Caco-2 (cell line): Measurements from ENCODE around the gene GPC6. TPM values are rescaled to one million over a fixed set of nuclear protein-coding genes. Genes with fewer than 3 reads are reported as not detected.

ENCODE experiments used
- BruUV-seq: library from RNA; stranded (reverse); fragments of 400-500 nt; replicated peaks from 2 replicates; lab custom pipeline; 2021; lab: Mats Ljungman, UMichigan
- CTCF ChIA-PET: fragments of 300-600 bp; sonication (Branson Sonifier 250); formaldehyde crosslinking; loops from one replicate; lab custom pipeline; 2022; ENCODE audit warnings: antibody characterized with exemption; lab: Charles Lee
- POLR2A ChIA-PET: fragments of 300-600 bp; sonication (Branson Sonifier 250); formaldehyde crosslinking; loops from one replicate; lab custom pipeline; 2022; ENCODE audit warnings: antibody characterized with exemption; lab: Charles Lee
- DNase-seq, 2 experiments: peaks; one replicate each; pipeline versions ENCODE4 v3.0.0 to v3.0.0-alpha.2; 2020 to 2022
- H3K27me3 ChIP-seq: replicated peaks from 2 replicates; pipeline ENCODE4 v1.6.0; 2011; ENCODE audit warnings: low read length; ENCODE audit not compliant: control insufficient read depth, insufficient read depth
- H3K36me3 ChIP-seq: 2 replicates; pipeline ENCODE4 v1.5.1; 2011; ENCODE audit warnings: low read length; ENCODE audit not compliant: control insufficient read depth, insufficient read depth
- H3K4me1 ChIP-seq: fragments of 250-450 bp; sonication (Bioruptor Pico); 2 replicates; pipeline ENCODE4 v1.5.1; 2020; ENCODE audit warnings: mild to moderate bottlenecking
- H3K4me3 ChIP-seq: 2 replicates; pipeline ENCODE4 v1.5.1; 2011; ENCODE audit warnings: low read depth, mild to moderate bottlenecking, control low read depth, low read length
- H3K9me3 ChIP-seq: fragments of 250-450 bp; sonication (Bioruptor Pico); 2 replicates; pipeline ENCODE4 v1.5.1; 2020; ENCODE audit warnings: mild to moderate bottlenecking, moderate library complexity
- H3K27ac Mint-ChIP-seq: one replicate; pipeline ENCODE4 v1.8.0; 2022; ENCODE audit warnings: mixed read lengths; ENCODE audit not compliant: unreplicated experiment
- H3K27me3 Mint-ChIP-seq: one replicate; pipeline ENCODE4 v1.8.0; 2022; ENCODE audit warnings: mixed read lengths; ENCODE audit not compliant: insufficient read depth, unreplicated experiment
- H3K36me3 Mint-ChIP-seq: one replicate; pipeline ENCODE4 v1.8.0; 2022; ENCODE audit warnings: mild to moderate bottlenecking, mixed read lengths; ENCODE audit not compliant: insufficient read depth, unreplicated experiment
- H3K4me1 Mint-ChIP-seq: one replicate; pipeline ENCODE4 v1.8.0; 2022; ENCODE audit warnings: low read depth, mixed read lengths; ENCODE audit not compliant: unreplicated experiment
- H3K4me3 Mint-ChIP-seq: one replicate; pipeline ENCODE4 v1.8.0; 2022; ENCODE audit warnings: mild to moderate bottlenecking, moderate library complexity, mixed read lengths; ENCODE audit not compliant: unreplicated experiment
- H3K9me3 Mint-ChIP-seq: one replicate; pipeline ENCODE4 v1.8.0; 2022; ENCODE audit warnings: mixed read lengths; ENCODE audit not compliant: unreplicated experiment
- intact Hi-C: fragments of 100-400 bp; cut with micrococcal nuclease; formaldehyde crosslinking; loops from one replicate; pipeline ENCODE4 v1.10.0; 2022; ENCODE audit not compliant: unreplicated experiment
- total RNA-seq: library from RNA; stranded (reverse); gene quantifications from 2 replicates; pipeline ENCODE4 v1.2.3, GENCODE V29; 2022
- TF ChIP-seq, protein P1 (sequence below), 2 experiments: fragments of 200-600 bp in 1 of 2; IDR thresholded peaks; 1 replicate in 1 of 2; 2 replicates in 1 of 2; pipeline versions ENCODE4 v1.5.1 to v1.8.0; 2011 to 2022; ENCODE audit warnings: antibody characterized with exemption in 1 of 2, control low read depth in 1 of 2, inconsistent platforms in 1 of 2, low read depth in 1 of 2, low read length in 1 of 2, mild to moderate bottlenecking in 1 of 2, moderate library complexity in 1 of 2; ENCODE audit not compliant: insufficient read depth in 1 of 2, severe bottlenecking in 1 of 2, unreplicated experiment in 1 of 2

The GPC6 gene
- total RNA-seq, 1 experiment from 2014 or later: 0.16 TPM

DNA sequence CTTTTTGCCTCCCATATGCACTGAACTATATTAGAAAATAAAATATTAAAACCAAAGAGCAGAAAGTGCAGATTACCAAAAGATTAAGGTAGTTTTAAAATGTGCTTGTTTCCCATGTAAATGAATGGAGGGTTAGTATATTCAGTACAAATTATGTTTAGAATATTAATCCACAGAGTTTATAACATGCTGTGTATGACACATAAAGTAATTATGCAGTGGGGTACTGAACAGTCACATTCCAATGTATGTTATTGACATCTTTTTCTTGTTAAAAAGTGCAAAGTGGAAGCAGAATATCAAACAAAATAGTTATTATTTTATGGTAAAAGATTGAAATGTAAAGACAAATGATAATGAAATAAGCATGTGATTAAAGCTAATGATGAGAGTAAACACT is 79.3 kb downstream of the GPC6 start:
- Histone ChIP-seq H3K4me3 (no peak overlapping the region), H3K36me3 (no peaks in the 10 kb centered on the region), H3K9me3 (no peaks in the 10 kb centered on the region), H3K27me3 (no peaks in the 10 kb centered on the region), H3K4me1 (no peaks in the 10 kb centered on the region)
- CTCF ChIA-PET: no interaction called here
- Mint-ChIP-seq H3K36me3 (no peaks in the 10 kb centered on the region), H3K9me3 (no peaks in the 10 kb centered on the region), H3K4me1 (no peaks in the 10 kb centered on the region), H3K27ac (no peak overlapping the region), H3K27me3 (no peaks in the 10 kb centered on the region), H3K4me3 (no peak overlapping the region)
- intact Hi-C loops: no loop called here
- no peak for DNase-seq
- TF ChIP-seq, protein P1, sequence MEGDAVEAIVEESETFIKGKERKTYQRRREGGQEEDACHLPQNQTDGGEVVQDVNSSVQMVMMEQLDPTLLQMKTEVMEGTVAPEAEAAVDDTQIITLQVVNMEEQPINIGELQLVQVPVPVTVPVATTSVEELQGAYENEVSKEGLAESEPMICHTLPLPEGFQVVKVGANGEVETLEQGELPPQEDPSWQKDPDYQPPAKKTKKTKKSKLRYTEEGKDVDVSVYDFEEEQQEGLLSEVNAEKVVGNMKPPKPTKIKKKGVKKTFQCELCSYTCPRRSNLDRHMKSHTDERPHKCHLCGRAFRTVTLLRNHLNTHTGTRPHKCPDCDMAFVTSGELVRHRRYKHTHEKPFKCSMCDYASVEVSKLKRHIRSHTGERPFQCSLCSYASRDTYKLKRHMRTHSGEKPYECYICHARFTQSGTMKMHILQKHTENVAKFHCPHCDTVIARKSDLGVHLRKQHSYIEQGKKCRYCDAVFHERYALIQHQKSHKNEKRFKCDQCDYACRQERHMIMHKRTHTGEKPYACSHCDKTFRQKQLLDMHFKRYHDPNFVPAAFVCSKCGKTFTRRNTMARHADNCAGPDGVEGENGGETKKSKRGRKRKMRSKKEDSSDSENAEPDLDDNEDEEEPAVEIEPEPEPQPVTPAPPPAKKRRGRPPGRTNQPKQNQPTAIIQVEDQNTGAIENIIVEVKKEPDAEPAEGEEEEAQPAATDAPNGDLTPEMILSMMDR (IDR thresholded peaks at IDR 0.05; ENCODE audit: insufficient read depth in 1 of 2, low read depth in 1 of 2, low read length in 1 of 2, severe bottlenecking in 1 of 2, unreplicated experiment in 1 of 2): no peak
- no TSS peak for BruUV-seq
- POLR2A ChIA-PET: no interaction called here

DNA sequence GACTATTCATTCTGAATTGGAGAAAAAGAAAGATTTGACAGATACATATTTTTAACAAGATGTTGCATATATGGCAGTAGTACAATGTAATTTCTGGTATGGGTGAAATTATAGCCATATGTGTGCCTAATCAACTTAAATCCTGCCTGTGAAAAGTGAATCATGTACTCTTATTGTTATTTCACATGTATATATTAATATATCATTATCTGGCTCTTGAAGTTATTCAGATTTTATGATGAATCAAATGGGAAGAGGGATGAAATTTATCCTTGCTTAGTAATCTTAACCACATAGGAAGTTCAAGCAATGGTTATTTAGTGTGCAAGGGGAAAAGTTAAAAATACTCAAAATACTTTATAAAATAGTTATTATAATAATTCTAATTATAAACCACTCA is 80.5 kb downstream of the GPC6 start:
- TF ChIP-seq, protein P1 (IDR thresholded peaks at IDR 0.05; ENCODE audit: insufficient read depth in 1 of 2, low read depth in 1 of 2, low read length in 1 of 2, severe bottlenecking in 1 of 2, unreplicated experiment in 1 of 2): no peak
- BruUV-seq: no TSS peak
- intact Hi-C loops: no loop called here
- ChIA-PET POLR2A (no interaction called here), CTCF (no interaction called here)
- DNase-seq: no peak
- no peaks in the 10 kb centered on the region for H3K36me3 ChIP-seq
- Mint-ChIP-seq H3K4me3 (no peak overlapping the region), H3K27me3 (no peaks in the 10 kb centered on the region), H3K36me3 (no peaks in the 10 kb centered on the region), H3K27ac (no peak overlapping the region), H3K4me1 (no peaks in the 10 kb centered on the region), H3K9me3 (no peaks in the 10 kb centered on the region)
- no peaks in the 10 kb centered on the region for H3K27me3 ChIP-seq
- H3K4me3 ChIP-seq: no peak overlapping the region
- no peaks in the 10 kb centered on the region for H3K4me1 ChIP-seq
- H3K9me3 ChIP-seq: no peaks in the 10 kb centered on the region

DNA sequence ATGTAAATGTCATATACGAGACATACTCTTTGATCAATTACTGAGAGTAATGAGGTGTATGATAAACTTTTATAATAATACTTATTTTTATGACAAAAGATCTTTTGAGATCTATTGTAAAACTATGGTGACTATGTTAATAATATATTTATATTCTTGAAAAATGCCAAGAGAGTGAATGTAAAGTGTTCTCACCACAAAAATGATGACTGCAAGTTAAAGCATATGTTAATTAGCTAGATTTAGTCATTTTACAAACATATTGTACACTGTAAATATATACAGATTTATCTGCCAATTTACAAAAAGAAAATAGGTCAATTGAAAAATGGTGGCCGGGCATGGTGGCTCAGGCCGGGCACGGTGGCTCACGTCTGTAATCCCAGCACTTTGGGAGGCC is 81.0 kb downstream of the GPC6 start:
- intact Hi-C loops: no loop called here
- TF ChIP-seq, protein P1 (IDR thresholded peaks at IDR 0.05; ENCODE audit: insufficient read depth in 1 of 2, low read depth in 1 of 2, low read length in 1 of 2, severe bottlenecking in 1 of 2, unreplicated experiment in 1 of 2): no peak
- DNase-seq: no peak
- Histone ChIP-seq H3K4me1 (no peaks in the 10 kb centered on the region), H3K27me3 (no peaks in the 10 kb centered on the region), H3K36me3 (no peaks in the 10 kb centered on the region), H3K9me3 (no peaks in the 10 kb centered on the region), H3K4me3 (no peak overlapping the region)
- CTCF ChIA-PET: no interaction called here
- H3K9me3 Mint-ChIP-seq: no peaks in the 10 kb centered on the region
- no TSS peak for BruUV-seq
- no peaks in the 10 kb centered on the region for H3K27me3 Mint-ChIP-seq
- no peaks in the 10 kb centered on the region for H3K36me3 Mint-ChIP-seq
- no peak overlapping the region for H3K27ac Mint-ChIP-seq
- POLR2A ChIA-PET: no interaction called here
- no peaks in the 10 kb centered on the region for H3K4me1 Mint-ChIP-seq
- no peak overlapping the region for H3K4me3 Mint-ChIP-seq
